ENCODE data around the gene RIT1.

GRCh38 chr1:155864393-155864792 is 46.8 kb downstream of the RIT1 start:
- TF ChIP-seq CTCF (IDR thresholded peaks at IDR 0.05) (no peak), POLR2A (IDR thresholded peaks at IDR 0.05) (no peak)

Measured in testis (tissue), 2 donors.